ENCODE results near the gene EPHB1. TPM values are rescaled to one million over a fixed set of nuclear protein-coding genes. Genes with fewer than 3 reads are reported as not detected.

EPHB1 gene
- total RNA-seq, 1 experiment from 2014 or later: 0.86 TPM

DNA sequence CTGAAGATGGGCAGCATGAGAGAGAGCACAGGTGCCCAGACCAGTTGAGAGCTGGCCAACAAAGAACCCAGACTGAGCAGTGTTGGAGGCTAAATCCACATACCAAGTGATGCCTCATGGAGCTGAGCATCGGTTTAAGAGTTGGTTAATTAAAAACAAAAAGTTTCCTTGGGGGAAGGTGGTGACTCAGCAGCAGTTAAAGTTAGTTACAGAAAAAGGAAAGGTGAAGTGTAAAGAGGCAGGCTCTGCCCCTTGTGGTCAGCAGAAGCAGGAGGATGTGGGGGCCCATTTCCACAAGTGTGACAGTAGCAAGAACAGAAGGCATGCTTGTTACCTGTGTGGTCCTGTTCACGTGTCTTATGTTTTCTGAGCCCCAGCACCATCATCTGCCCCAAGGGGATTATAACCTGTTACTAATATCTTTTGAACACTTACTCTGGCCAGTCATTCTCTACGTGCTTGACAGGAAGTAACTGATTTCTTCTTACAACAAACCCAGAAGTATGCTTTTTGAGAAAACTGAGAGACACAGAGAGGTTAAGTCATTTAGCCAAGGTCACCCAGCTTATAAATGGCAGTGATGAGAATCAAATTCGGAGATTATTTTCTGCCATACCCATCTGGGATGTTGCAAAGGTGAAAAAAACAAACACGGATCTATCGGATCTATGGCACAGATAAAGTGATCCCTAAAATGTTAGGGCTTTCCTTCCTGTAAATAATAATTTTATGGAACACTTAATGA lies 91.0 kb downstream of the EPHB1 start:
- peak; percentile 57; the same call in 1 of the 2 replicates for ATAC-seq
- no peak overlapping the region for H3K9ac ChIP-seq (ENCODE audit: low read length)
- H3K27ac ChIP-seq (ENCODE audit: low read depth, low read length): no peak overlapping the region
- TF ChIP-seq, protein P1, sequence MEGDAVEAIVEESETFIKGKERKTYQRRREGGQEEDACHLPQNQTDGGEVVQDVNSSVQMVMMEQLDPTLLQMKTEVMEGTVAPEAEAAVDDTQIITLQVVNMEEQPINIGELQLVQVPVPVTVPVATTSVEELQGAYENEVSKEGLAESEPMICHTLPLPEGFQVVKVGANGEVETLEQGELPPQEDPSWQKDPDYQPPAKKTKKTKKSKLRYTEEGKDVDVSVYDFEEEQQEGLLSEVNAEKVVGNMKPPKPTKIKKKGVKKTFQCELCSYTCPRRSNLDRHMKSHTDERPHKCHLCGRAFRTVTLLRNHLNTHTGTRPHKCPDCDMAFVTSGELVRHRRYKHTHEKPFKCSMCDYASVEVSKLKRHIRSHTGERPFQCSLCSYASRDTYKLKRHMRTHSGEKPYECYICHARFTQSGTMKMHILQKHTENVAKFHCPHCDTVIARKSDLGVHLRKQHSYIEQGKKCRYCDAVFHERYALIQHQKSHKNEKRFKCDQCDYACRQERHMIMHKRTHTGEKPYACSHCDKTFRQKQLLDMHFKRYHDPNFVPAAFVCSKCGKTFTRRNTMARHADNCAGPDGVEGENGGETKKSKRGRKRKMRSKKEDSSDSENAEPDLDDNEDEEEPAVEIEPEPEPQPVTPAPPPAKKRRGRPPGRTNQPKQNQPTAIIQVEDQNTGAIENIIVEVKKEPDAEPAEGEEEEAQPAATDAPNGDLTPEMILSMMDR (IDR thresholded peaks at IDR 0.05 in 2 of 3, conservative IDR thresholded peaks at IDR 0.05 in 1 of 3; ENCODE audit: borderline replicate concordance in 1 of 3, insufficient read depth in 1 of 3, low read depth in 2 of 3, low read length in 2 of 3): peak in 2 of 3 experiments; percentile 22 to 24; a peak in 2 of 6 replicates
- TF ChIP-seq, protein P2, sequence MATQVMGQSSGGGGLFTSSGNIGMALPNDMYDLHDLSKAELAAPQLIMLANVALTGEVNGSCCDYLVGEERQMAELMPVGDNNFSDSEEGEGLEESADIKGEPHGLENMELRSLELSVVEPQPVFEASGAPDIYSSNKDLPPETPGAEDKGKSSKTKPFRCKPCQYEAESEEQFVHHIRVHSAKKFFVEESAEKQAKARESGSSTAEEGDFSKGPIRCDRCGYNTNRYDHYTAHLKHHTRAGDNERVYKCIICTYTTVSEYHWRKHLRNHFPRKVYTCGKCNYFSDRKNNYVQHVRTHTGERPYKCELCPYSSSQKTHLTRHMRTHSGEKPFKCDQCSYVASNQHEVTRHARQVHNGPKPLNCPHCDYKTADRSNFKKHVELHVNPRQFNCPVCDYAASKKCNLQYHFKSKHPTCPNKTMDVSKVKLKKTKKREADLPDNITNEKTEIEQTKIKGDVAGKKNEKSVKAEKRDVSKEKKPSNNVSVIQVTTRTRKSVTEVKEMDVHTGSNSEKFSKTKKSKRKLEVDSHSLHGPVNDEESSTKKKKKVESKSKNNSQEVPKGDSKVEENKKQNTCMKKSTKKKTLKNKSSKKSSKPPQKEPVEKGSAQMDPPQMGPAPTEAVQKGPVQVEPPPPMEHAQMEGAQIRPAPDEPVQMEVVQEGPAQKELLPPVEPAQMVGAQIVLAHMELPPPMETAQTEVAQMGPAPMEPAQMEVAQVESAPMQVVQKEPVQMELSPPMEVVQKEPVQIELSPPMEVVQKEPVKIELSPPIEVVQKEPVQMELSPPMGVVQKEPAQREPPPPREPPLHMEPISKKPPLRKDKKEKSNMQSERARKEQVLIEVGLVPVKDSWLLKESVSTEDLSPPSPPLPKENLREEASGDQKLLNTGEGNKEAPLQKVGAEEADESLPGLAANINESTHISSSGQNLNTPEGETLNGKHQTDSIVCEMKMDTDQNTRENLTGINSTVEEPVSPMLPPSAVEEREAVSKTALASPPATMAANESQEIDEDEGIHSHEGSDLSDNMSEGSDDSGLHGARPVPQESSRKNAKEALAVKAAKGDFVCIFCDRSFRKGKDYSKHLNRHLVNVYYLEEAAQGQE (IDR thresholded peaks at IDR 0.05; ENCODE audit: low read depth): no peak
- TF ChIP-seq, protein P3, sequence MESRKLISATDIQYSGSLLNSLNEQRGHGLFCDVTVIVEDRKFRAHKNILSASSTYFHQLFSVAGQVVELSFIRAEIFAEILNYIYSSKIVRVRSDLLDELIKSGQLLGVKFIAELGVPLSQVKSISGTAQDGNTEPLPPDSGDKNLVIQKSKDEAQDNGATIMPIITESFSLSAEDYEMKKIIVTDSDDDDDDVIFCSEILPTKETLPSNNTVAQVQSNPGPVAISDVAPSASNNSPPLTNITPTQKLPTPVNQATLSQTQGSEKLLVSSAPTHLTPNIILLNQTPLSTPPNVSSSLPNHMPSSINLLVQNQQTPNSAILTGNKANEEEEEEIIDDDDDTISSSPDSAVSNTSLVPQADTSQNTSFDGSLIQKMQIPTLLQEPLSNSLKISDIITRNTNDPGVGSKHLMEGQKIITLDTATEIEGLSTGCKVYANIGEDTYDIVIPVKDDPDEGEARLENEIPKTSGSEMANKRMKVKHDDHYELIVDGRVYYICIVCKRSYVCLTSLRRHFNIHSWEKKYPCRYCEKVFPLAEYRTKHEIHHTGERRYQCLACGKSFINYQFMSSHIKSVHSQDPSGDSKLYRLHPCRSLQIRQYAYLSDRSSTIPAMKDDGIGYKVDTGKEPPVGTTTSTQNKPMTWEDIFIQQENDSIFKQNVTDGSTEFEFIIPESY (IDR thresholded peaks at IDR 0.05; ENCODE audit: extremely low read depth, insufficient replicate concordance, low read length): no peak
- no peak for TF ChIP-seq TCF7L2 (IDR thresholded peaks at IDR 0.05; ENCODE audit: borderline replicate concordance, extremely low read depth, insufficient read depth, insufficient read length)
- TF ChIP-seq, protein P4, sequence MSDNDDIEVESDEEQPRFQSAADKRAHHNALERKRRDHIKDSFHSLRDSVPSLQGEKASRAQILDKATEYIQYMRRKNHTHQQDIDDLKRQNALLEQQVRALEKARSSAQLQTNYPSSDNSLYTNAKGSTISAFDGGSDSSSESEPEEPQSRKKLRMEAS (IDR thresholded peaks at IDR 0.05): no peak
- no peaks in the 10 kb centered on the region for H3K36me3 ChIP-seq (ENCODE audit: control insufficient read depth in 1 of 2, insufficient read depth in 2 of 2, low read length in 2 of 2)
- DNase-seq (ENCODE audit: low read depth, low spot score): no peak
- H3K79me2 ChIP-seq (ENCODE audit: insufficient read depth, low read length): no peaks in the 10 kb centered on the region
- H3K4me3 ChIP-seq (replicated peaks in 1 of 2; ENCODE audit: low read depth in 1 of 2, low read length in 2 of 2): no peak overlapping the region
- ChIA-PET RAD21 (ENCODE audit: low non-redundant PET in 1 of 2, low total read pairs in 2 of 2, uncharacterized antibody in 2 of 2, unreplicated experiment in 2 of 2) (no interaction called here), POLR2A (no interaction called here), CTCF (no interaction called here)
- no peaks in the 10 kb centered on the region for H3K9me3 ChIP-seq (ENCODE audit: control insufficient read depth in 1 of 2, insufficient read depth in 1 of 2, low read depth in 1 of 2, low read length in 2 of 2)
- H3K9me2 ChIP-seq (ENCODE audit: insufficient read depth): no peaks in the 10 kb centered on the region
- no peak overlapping the region for H2AFZ ChIP-seq (ENCODE audit: low read depth, low read length, poor library complexity, severe bottlenecking)
- peaks cover 21% of the 10 kb centered on the region for H3K27me3 ChIP-seq (ENCODE audit: insufficient read depth, low read length)
- intact Hi-C loops (cut with micrococcal nuclease): no loop called here
- H3K4me1 ChIP-seq (ENCODE audit: control insufficient read depth in 1 of 2, insufficient read depth in 2 of 2, low read length in 2 of 2): no peaks in the 10 kb centered on the region
- no TSS peak for BruUV-seq (replicated peaks)
- no peaks in the 10 kb centered on the region for H4K20me1 ChIP-seq (ENCODE audit: insufficient read depth)
- H3K4me2 ChIP-seq (ENCODE audit: low read length): no peak overlapping the region

Measured in HCT116 (cell line).